Measurements from ENCODE around the gene TRPV4. TPM values are rescaled to one million over a fixed set of nuclear protein-coding genes. Genes with fewer than 3 reads are reported as not detected.

The TRPV4 gene
- total RNA-seq, 5 donors from 2014 or later (not counting 1 experiment from before 2014, with no cell fraction given), result not detected

DNA sequence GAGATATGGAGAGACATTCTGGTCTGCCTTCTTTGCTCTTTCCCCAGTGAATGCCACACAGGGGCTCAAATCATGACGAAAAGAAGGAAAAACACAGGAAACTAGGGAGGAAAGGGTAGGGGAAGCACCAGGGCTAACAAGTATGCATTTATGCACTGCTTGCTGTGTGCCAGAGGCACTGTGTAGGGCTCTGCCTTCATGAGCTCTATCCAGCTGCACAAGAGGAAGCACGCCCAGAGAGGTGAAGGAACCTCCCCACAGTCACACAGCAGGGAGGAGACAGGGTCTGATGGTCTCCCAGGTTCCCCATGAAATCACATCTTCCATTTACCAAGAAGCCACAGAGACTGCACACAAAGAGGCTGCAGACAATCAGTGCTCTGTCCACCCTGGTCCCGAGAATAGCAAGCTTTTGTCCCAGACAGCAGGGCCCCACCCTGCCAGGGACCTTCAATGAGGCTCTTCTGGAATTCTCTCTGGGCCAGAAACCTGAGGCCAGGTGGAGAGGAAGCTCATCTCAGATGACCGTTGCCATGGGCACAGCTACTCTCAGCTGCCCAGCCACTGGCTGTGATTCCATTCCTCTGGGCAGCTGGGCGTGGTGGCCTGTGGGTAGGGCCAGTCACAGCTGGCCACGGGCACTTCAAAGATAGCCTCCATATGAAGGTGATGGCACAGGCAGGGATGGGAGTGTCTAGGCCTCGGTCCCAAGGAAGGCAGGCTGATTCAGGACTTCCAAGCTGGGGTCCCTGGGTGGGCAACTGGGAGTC is 7.3 kb upstream of the TRPV4 start:
- no peak overlapping the region for H3K27ac Mint-ChIP-seq
- CTCF ChIA-PET, result no interaction called here

DNA sequence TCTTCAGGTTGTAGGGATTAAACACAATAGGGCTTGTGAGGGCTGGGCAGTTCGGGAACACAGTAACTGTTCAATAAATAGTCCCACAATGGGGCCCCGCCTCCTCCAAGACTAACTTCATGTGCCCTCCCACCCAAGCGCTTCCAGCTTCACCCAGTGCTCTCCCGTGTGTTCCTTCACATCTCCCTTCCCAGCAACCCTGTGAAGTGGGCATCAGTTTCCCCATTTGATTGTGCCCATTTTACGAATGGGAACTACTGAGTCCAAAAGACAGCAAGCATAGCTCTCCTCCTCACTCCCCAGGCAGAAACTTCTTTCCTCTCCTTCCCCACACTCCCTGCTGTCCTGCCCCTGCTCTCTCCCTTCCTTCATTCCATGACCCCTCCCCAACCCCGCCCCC is 6.2 kb upstream of the TRPV4 start:
- Mint-ChIP-seq H3K36me3 (no peaks in the 10 kb centered on the region), H3K27ac (no peak overlapping the region), H3K27me3 (peaks cover 6 to 10% of the 10 kb centered on the region in 2 donors), H3K9me3 (no peaks in the 10 kb centered on the region), H3K4me1 (no peaks in the 10 kb centered on the region), H3K4me3 (no peak overlapping the region)
- no peaks in the 10 kb centered on the region for H3K9me3 ChIP-seq
- 53% methylated on average over 5 of the region's 6 CpGs for WGBS (ENCODE audit: insufficient coverage)
- H3K36me3 ChIP-seq (ENCODE audit: control insufficient read depth in 2 of 2, extremely low read depth in 1 of 2, insufficient read depth in 1 of 2, low read length in 1 of 2), result no peaks in the 10 kb centered on the region
- no peak for DNase-seq
- H3K27ac ChIP-seq (ENCODE audit: low read length), result no peak overlapping the region
- peaks cover 2 to 23% of the 10 kb centered on the region in 2 experiments for H3K27me3 ChIP-seq (replicated peaks in 1 of 2; ENCODE audit: control insufficient read depth in 2 of 2, extremely low read depth in 1 of 2, insufficient read depth in 2 of 2, low read length in 1 of 2)
- ChIA-PET POLR2A (interaction anchor here in 1 of 2 donors (0.5 kb wide), 1 partner anchor 27 kb away, joined by 4 read pairs; no protein-coding TSS in a partner anchor), CTCF (no interaction called here)
- H3K4me3 ChIP-seq (ENCODE audit: control insufficient read depth in 1 of 2, extremely low read depth in 1 of 2, low read length in 1 of 2), result no peak overlapping the region
- ATAC-seq (replicated peaks in 1 of 4), result no peak
- H3K4me1 ChIP-seq (ENCODE audit: control insufficient read depth in 1 of 2, extremely low read depth in 1 of 2, insufficient read depth in 2 of 2, low read length in 2 of 2), result peaks cover 0 to 2% of the 10 kb centered on the region in 2 experiments

More for the DNA sequence above, 7.3 kb upstream of the TRPV4 start:
- ATAC-seq (replicated peaks in 1 of 4), result no peak
- Mint-ChIP-seq H3K36me3 (no peaks in the 10 kb centered on the region), H3K4me1 (peaks cover 0 to 4% (median 0%) of the 10 kb centered on the region in 3 donors), H3K4me3 (no peak overlapping the region), H3K9me3 (no peaks in the 10 kb centered on the region), H3K27me3 (no peaks in the 10 kb centered on the region)
- no peak for DNase-seq
- Histone ChIP-seq H3K27ac (ENCODE audit: low read length) (no peak overlapping the region), H3K4me1 (ENCODE audit: control insufficient read depth in 1 of 2, extremely low read depth in 1 of 2, insufficient read depth in 2 of 2, low read length in 2 of 2) (peaks cover 2 to 6% of the 10 kb centered on the region in 2 experiments), H3K4me3 (ENCODE audit: control insufficient read depth in 1 of 2, extremely low read depth in 1 of 2, low read length in 1 of 2) (no peak overlapping the region), H3K27me3 (replicated peaks in 1 of 2; ENCODE audit: control insufficient read depth in 2 of 2, extremely low read depth in 1 of 2, insufficient read depth in 2 of 2, low read length in 1 of 2) (peaks cover 2 to 14% of the 10 kb centered on the region in 2 experiments), H3K9me3 (no peaks in the 10 kb centered on the region), H3K36me3 (ENCODE audit: control insufficient read depth in 2 of 2, extremely low read depth in 1 of 2, insufficient read depth in 1 of 2, low read length in 1 of 2) (no peaks in the 10 kb centered on the region)
- POLR2A ChIA-PET, result no interaction called here
- WGBS (ENCODE audit: insufficient coverage), result 70% methylated on average over 3 of the region's 7 CpGs

DNA sequence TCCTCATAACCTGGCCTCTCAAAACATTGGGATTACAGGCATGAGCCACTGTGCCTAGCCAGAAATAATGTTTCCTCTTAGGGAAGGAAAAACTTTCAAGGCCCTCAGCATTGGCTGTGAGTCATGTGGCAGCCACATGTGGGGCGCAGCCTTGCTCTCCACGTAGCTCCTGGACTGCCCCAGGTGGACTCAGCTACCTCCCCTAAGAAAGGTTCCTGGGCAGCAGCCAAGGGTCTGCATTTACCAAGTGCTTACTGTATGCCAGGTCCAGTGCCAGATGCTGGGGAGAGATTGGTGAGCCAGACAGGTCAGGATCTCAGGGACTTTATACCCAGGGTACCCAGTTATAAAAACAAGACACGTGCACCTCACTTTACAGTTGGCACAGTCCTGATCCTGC is 3.7 kb upstream of the TRPV4 start:
- ChIA-PET CTCF (interaction anchor here (0.5 to 0.9 kb wide), 3 partner anchors 9 to 594 kb away, joined by 3 to 4 read pairs (median 3); no protein-coding TSS in a partner anchor), POLR2A (no interaction called here)
- H3K27ac ChIP-seq (ENCODE audit: low read length), result no peak overlapping the region
- H3K27me3 ChIP-seq (replicated peaks in 1 of 2; ENCODE audit: control insufficient read depth in 2 of 2, extremely low read depth in 1 of 2, insufficient read depth in 2 of 2, low read length in 1 of 2), result peaks cover 8 to 46% of the 10 kb centered on the region in 2 experiments
- Mint-ChIP-seq H3K9me3 (no peaks in the 10 kb centered on the region), H3K27me3 (peaks cover 12 to 28% of the 10 kb centered on the region in 2 donors), H3K4me1 (peaks cover 4 to 5% (median 4%) of the 10 kb centered on the region in 3 donors), H3K4me3 (no peak overlapping the region), H3K36me3 (no peaks in the 10 kb centered on the region), H3K27ac (no peak overlapping the region)
- H3K9me3 ChIP-seq, result no peaks in the 10 kb centered on the region
- 92% methylated on average over 2 of the region's 3 CpGs for WGBS (ENCODE audit: insufficient coverage)
- peaks cover 2 to 6% of the 10 kb centered on the region in 2 experiments for H3K4me1 ChIP-seq (ENCODE audit: control insufficient read depth in 1 of 2, extremely low read depth in 1 of 2, insufficient read depth in 2 of 2, low read length in 2 of 2)
- H3K36me3 ChIP-seq (ENCODE audit: control insufficient read depth in 2 of 2, extremely low read depth in 1 of 2, insufficient read depth in 1 of 2, low read length in 1 of 2), result no peaks in the 10 kb centered on the region
- ATAC-seq (replicated peaks in 1 of 4), result no peak
- no peak overlapping the region for H3K4me3 ChIP-seq (ENCODE audit: control insufficient read depth in 1 of 2, extremely low read depth in 1 of 2, low read length in 1 of 2)
- no peak for DNase-seq

DNA sequence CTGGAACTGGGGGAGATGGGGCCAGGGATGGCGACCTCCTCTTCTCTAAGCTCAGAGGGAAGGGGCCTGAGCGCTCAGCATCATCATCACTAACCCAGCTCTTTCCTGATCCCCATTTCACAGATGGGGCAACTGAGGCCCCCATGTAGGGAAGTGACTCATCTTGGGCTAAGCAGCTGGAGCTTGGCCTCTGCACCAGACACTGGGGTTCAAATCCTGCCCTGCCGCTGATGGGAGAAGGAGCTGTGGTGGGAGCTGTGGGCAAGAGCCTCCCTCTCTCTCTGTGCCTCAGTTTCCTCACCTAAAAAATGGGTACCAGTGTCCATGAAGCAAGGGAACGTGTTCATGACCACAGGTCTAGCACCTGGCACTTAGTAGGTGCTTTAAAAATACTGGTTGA is 2.6 kb upstream of the TRPV4 start:
- H3K27ac Mint-ChIP-seq, result no peak overlapping the region
- H3K9me3 Mint-ChIP-seq, result no peaks in the 10 kb centered on the region
- ChIA-PET POLR2A (no interaction called here), CTCF (no interaction called here)
- Histone ChIP-seq H3K9me3 (no peaks in the 10 kb centered on the region), H3K36me3 (ENCODE audit: control insufficient read depth in 2 of 2, extremely low read depth in 1 of 2, insufficient read depth in 1 of 2, low read length in 1 of 2) (no peaks in the 10 kb centered on the region), H3K4me1 (ENCODE audit: control insufficient read depth in 1 of 2, extremely low read depth in 1 of 2, insufficient read depth in 2 of 2, low read length in 2 of 2) (peaks cover 2 to 6% of the 10 kb centered on the region in 2 experiments), H3K4me3 (ENCODE audit: control insufficient read depth in 1 of 2, extremely low read depth in 1 of 2, low read length in 1 of 2) (no peak overlapping the region), H3K27me3 (replicated peaks in 1 of 2; ENCODE audit: control insufficient read depth in 2 of 2, extremely low read depth in 1 of 2, insufficient read depth in 2 of 2, low read length in 1 of 2) (peaks cover 8 to 56% of the 10 kb centered on the region in 2 experiments), H3K27ac (ENCODE audit: low read length) (no peak overlapping the region)
- 100% methylated on average over 1 of the region's 4 CpGs for WGBS (ENCODE audit: insufficient coverage)
- no peak for DNase-seq
- H3K36me3 Mint-ChIP-seq, result no peaks in the 10 kb centered on the region
- no peak overlapping the region for H3K4me3 Mint-ChIP-seq
- H3K4me1 Mint-ChIP-seq, result peaks cover 4 to 5% (median 4%) of the 10 kb centered on the region in 3 donors
- peaks cover 23 to 38% of the 10 kb centered on the region in 2 donors for H3K27me3 Mint-ChIP-seq
- ATAC-seq (replicated peaks in 1 of 4), result no peak

DNA sequence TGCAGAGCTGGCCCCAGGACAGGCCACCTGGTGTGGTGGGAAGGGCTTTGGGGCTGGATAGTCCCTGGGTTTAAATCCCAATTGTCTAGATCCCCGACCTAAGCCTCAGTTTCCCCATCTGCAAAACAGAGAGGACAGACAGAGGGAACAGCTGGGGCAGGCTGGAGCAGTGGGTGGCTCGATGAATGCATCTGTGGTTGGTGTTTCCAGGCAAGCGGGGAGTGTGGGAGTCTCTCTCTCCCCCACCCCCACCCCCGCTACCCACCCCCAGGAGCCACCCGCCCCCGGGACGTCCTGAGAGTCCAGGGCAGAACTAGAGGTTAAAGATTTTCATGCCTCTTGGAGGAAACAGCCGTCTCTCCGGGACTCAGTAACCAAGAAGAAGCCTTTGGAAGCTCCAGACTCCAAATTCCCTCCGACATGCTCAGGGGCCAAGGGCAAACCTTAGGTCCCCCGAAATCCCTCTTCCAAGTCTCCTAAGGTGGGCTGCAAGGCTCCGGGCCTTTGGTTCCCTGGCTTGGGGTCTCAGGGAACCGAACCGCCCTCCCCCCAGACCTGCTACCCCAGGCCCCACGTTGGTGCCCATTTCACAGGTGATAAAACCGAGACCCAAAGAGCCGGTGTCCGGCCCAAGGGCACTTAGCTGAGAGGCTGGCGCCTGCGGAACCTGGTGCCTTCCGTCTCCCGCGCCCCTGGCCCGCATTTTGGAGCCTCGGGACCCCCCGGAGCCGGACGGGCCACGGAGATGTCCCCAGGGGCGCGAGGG is 474 bp downstream of the TRPV4 start:
- DNase-seq, result no peak
- Mint-ChIP-seq H3K27me3 (peaks cover 26 to 43% of the 10 kb centered on the region in 2 donors), H3K9me3 (no peaks in the 10 kb centered on the region), H3K4me1 (peaks cover 4 to 5% (median 4%) of the 10 kb centered on the region in 3 donors), H3K27ac (no peak overlapping the region), H3K4me3 (no peak overlapping the region), H3K36me3 (no peaks in the 10 kb centered on the region)
- 28% methylated on average over 24 of the region's 31 CpGs for WGBS (ENCODE audit: insufficient coverage)
- no peak for ATAC-seq (replicated peaks in 1 of 4)
- H3K27ac ChIP-seq (ENCODE audit: low read length), result no peak overlapping the region
- H3K4me3 ChIP-seq (ENCODE audit: control insufficient read depth in 1 of 2, extremely low read depth in 1 of 2, low read length in 1 of 2), result no peak overlapping the region
- no peaks in the 10 kb centered on the region for H3K9me3 ChIP-seq
- no peaks in the 10 kb centered on the region for H3K36me3 ChIP-seq (ENCODE audit: control insufficient read depth in 2 of 2, extremely low read depth in 1 of 2, insufficient read depth in 1 of 2, low read length in 1 of 2)
- CTCF ChIA-PET, result no interaction called here
- peaks cover 8 to 64% of the 10 kb centered on the region in 2 experiments for H3K27me3 ChIP-seq (replicated peaks in 1 of 2; ENCODE audit: control insufficient read depth in 2 of 2, extremely low read depth in 1 of 2, insufficient read depth in 2 of 2, low read length in 1 of 2)
- H3K4me1 ChIP-seq (ENCODE audit: control insufficient read depth in 1 of 2, extremely low read depth in 1 of 2, insufficient read depth in 2 of 2, low read length in 2 of 2), result peaks cover 0 to 6% of the 10 kb centered on the region in 2 experiments
- POLR2A ChIA-PET, result no interaction called here

DNA sequence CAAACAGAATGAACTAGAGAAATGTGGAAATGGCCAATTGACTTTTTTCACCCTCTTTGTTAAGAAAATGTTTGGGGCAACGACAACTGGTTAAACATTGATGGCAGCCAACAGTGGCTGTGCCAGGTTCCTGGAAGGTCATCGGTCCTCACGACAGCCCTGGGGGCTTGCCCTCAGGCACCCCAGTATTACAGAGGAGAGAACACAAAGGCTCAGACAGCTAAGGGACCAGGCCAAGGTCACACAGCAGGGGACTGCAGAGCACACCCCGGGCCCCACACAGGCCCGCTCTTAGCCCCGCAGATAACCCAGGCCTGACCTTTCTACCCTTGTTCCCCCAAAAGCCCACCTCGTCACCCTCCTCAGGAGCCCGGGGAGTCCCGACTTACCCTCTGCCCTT is 1.3 kb downstream of the TRPV4 start:
- Mint-ChIP-seq H3K27me3 (peaks cover 29 to 43% of the 10 kb centered on the region in 2 donors), H3K9me3 (no peaks in the 10 kb centered on the region), H3K4me3 (no peak overlapping the region), H3K27ac (no peak overlapping the region), H3K4me1 (peaks cover 4 to 5% (median 4%) of the 10 kb centered on the region in 3 donors), H3K36me3 (no peaks in the 10 kb centered on the region)
- no peak overlapping the region for H3K27ac ChIP-seq (ENCODE audit: low read length)
- no peak for ATAC-seq (replicated peaks in 1 of 4)
- ChIA-PET POLR2A (no interaction called here), CTCF (no interaction called here)
- 93% methylated on average over 9 of the region's 9 CpGs for WGBS (ENCODE audit: insufficient coverage)
- H3K36me3 ChIP-seq (ENCODE audit: control insufficient read depth in 2 of 2, extremely low read depth in 1 of 2, insufficient read depth in 1 of 2, low read length in 1 of 2), result no peaks in the 10 kb centered on the region
- H3K9me3 ChIP-seq, result no peaks in the 10 kb centered on the region
- no peak for DNase-seq
- no peak overlapping the region for H3K4me3 ChIP-seq (ENCODE audit: control insufficient read depth in 1 of 2, extremely low read depth in 1 of 2, low read length in 1 of 2)
- H3K4me1 ChIP-seq (ENCODE audit: control insufficient read depth in 1 of 2, extremely low read depth in 1 of 2, insufficient read depth in 2 of 2, low read length in 2 of 2), result peaks cover 0 to 6% of the 10 kb centered on the region in 2 experiments
- peaks cover 8 to 64% of the 10 kb centered on the region in 2 experiments for H3K27me3 ChIP-seq (replicated peaks in 1 of 2; ENCODE audit: control insufficient read depth in 2 of 2, extremely low read depth in 1 of 2, insufficient read depth in 2 of 2, low read length in 1 of 2)
